Measurements from ENCODE around the gene ZNF805. TPM values are rescaled to one million over a fixed set of nuclear protein-coding genes. Genes with fewer than 3 reads are reported as not detected.
"Not testable (repeated sequence)": the region's sequence is repeated elsewhere in the genome, so short reads cannot be mapped to it uniquely, and the experiment has no call there.

ZNF805 gene
- total RNA-seq, 1 donor from 2014 or later = 8.1 TPM

- intact Hi-C loops (cut with micrococcal nuclease) = no loop called here
Observed at GRCh38 chr19:57267291-57267690, 26.9 kb downstream of the ZNF805 start.

DNA sequence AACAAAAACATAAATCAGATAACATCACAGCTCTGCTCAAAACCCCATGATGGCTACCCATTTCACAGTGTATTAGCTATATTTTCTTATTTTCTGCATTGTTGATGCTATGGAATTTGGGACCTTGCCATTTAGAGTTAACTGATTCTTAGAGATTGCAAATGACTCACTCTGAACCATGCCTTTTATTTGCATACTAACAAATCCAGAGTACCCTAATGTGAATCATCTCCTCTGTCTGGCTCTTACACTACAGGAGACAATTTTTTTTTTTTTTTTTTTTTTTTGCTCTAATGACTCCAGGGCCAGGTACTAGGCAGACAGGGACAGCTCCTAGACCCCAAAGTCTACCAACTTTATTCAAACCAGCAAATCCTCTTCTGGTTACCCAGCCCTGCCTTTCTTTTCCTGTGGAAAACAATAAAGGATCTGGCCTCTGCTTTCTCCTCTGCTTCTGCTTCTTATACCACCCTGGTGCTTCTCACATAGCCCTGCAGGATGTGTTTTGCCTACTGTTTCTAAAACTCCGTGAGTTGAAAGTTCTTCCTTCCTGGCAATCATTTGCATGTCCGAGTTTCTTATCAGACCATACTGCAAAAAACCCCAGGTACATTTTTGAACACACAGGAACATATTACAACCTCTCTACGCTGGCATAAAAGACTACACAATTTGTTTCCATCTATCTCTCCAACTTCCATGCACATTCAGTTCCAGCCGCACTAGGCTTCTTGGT, 29.3 kb downstream of the ZNF805 start:
- intact Hi-C loops (cut with micrococcal nuclease) = no loop called here

- intact Hi-C loops (cut with micrococcal nuclease) = no loop called here
Observed at GRCh38 chr19:57271280-57271679, 30.8 kb downstream of the ZNF805 start.

DNA sequence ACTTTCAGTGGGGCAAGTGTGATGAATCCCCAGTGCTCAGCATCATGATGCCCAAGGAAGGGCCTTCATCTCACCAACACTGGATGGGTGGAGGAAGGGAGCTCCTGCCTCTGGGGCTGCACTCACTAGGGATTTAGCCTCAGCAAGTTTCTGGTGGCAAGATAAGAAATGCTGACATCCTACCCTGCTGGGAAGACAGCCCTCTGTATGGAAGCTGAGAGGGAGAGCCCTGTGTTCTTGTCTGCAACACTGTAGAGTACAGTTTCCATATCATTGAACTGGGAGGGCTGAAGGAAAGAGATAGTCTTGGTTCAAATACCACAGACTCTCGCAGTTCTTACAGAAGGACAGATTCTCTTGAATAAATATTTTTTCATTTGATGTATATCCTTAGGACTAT, 32.6 kb downstream of the ZNF805 start:
- intact Hi-C loops (cut with micrococcal nuclease) = no loop called here

- intact Hi-C loops (cut with micrococcal nuclease) = no loop called here
Observed at GRCh38 chr19:57276430-57276829, 36.0 kb downstream of the ZNF805 start.

GRCh38 chr19:57278481-57278880, 38.0 kb downstream of the ZNF805 start:
- intact Hi-C loops (cut with micrococcal nuclease) = not testable (repeated sequence)

GRCh38 chr19:57279418-57280164, 39.2 kb downstream of the ZNF805 start:
- intact Hi-C loops (cut with micrococcal nuclease) = loop anchor here (1.0 to 2.0 kb wide), 6 partner anchors 39 to 156 kb away; partner anchors contain the start of genes TRAPPC2B, ZNF264, ZNF304 and ZNF543

DNA sequence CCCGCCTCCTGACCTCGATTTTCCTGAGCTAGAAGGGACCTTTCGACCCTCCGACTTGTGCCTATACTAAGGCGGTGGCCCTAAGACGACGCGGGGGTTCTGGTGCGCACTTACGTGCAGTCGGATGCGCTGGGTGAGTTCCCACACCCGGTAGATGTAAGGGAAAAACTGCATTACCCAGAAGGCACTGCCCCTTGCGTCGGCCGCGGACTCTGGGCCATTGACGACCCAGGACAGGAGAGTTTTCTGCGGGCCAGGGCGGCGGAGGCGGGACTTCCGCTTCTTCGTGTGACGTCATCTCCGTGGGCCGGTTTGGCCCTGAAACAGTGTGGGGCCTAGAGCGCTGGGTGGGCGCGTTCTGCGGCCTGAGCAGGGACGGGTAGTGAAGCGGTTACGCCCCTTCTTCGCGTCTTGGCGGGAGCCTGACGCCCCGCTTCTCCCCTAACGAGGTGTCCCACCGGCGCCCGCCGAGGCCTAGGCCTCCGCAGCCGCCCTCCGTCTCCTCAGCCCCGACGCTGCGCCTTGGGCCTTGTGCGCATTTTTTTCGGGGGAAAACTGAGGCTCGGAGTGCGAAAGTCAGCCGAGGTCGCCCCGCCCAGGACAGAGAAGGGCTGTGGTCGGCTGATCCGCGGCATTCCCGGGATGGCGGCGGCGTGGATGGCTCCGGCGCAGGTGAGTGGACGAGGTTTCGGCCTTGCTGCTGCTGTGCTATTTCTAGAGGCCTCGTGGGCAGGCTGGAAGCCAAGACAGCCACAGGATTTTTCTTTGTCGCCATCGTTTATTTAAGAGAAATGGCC, 39.9 kb downstream of the ZNF805 start, which contains the start of gene ZNF460:
Gene ZNF460, plus strand, starts transcription at position 321 of the 797 bp plus-strand sequence. Its CDS starts 322 bp downstream, at position 643.
- intact Hi-C loops (cut with micrococcal nuclease) = loop anchor here (1.0 to 2.0 kb wide), 6 partner anchors 40 to 155 kb away; partner anchors contain the start of genes TRAPPC2B, ZNF264, ZNF304 and ZNF543

GRCh38 chr19:57280962-57281400, 40.5 kb downstream of the ZNF805 start:
- intact Hi-C loops (cut with micrococcal nuclease) = loop anchor here (1.0 to 2.0 kb wide), 6 partner anchors 39 to 154 kb away; partner anchors contain the start of genes TRAPPC2B, ZNF264, ZNF304 and ZNF543

- intact Hi-C loops (cut with micrococcal nuclease) = no loop called here
Observed at GRCh38 chr19:57282011-57282643, 41.7 kb downstream of the ZNF805 start.

GRCh38 chr19:57288373-57288772, 47.9 kb downstream of the ZNF805 start:
- intact Hi-C loops (cut with micrococcal nuclease) = no loop called here

- intact Hi-C loops (cut with micrococcal nuclease) = no loop called here
Observed at GRCh38 chr19:57290970-57291369, 50.5 kb downstream of the ZNF805 start.

- intact Hi-C loops (cut with micrococcal nuclease) = no loop called here
Observed at GRCh38 chr19:57292547-57292946, 52.1 kb downstream of the ZNF805 start.

GRCh38 chr19:57293719-57294118, 53.3 kb downstream of the ZNF805 start:
- intact Hi-C loops (cut with micrococcal nuclease) = no loop called here

GRCh38 chr19:57302020-57302465, 61.6 kb downstream of the ZNF805 start:
- intact Hi-C loops (cut with micrococcal nuclease) = no loop called here

DNA sequence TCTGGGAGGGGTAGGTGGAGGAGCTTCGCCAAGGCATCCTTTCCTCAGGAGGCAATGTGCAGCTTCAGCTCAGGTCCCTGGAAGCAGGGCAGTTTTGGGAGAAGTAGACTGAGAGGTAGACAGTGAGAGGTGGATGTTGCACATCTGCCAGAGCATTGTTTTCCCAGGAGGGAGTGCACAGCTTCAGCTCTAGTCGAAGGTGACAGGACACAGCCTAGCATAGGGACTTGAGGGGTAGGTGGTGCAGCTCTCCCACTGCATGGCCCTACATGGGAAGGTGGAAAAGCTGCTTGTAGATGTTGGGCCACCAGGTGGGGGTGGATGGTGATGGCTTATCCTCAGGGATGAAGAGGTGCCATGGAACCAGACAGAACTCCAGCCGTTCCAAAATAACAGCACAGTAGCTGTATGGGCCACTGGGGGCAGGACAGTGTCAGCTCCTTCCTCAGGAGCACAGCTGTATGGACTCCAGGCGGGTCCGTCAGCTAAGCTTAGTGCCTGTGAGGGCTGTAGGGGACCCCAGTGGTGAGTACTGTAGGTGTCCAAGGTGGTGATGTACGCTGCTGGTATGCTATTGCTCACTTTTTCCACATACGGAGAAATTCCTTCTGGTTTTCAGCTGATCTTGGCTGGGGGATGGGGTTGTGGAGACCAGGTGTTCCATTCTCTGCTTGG, 62.4 kb downstream of the ZNF805 start:
- intact Hi-C loops (cut with micrococcal nuclease) = no loop called here

Measured in T-helper 2 cell treated with Interferon-gamma antibody and Interleukin-4, amounts not matched to agents 100 ng/mL and 5 ng/mL, for 36 hours (primary cell).